Naive B cell (primary cell): ENCODE data around the gene NDUFS2. TPM values are rescaled to one million over a fixed set of nuclear protein-coding genes. Genes with fewer than 3 reads are reported as not detected.
A peak's percentile ranks its signal among the peaks of the same experiment; 100 is the strongest.

ENCODE experiments used
- ATAC-seq, 2 donors: fragments of 150-1000 bp; cut with Tn5 transposase; 2 replicates each; pipeline ENCODE4 v1.10.0; 2021; ENCODE audit warnings: low read depth in 2 of 2, mild to moderate bottlenecking in 2 of 2, moderate library complexity in 2 of 2
- DNase-seq: peaks from one replicate; pipeline ENCODE4 v3.0.0; 2022
- H3K27ac Mint-ChIP-seq, 6 donors: one replicate each; pipeline ENCODE4 v1.8.0; 2020 to 2022; ENCODE audit warnings: mild to moderate bottlenecking in 6 of 6, mixed read lengths in 6 of 6, moderate library complexity in 5 of 6, inconsistent platforms in 2 of 6
- H3K27me3 Mint-ChIP-seq, 3 donors: one replicate each; pipeline ENCODE4 v1.8.0; 2021 to 2022; ENCODE audit warnings: mixed read lengths in 3 of 3, mild to moderate bottlenecking in 1 of 3
- H3K36me3 Mint-ChIP-seq, 2 donors: one replicate each; pipeline ENCODE4 v1.8.0; 2020 to 2022; ENCODE audit warnings: mixed read lengths in 2 of 2, inconsistent platforms in 1 of 2, mild to moderate bottlenecking in 1 of 2
- H3K4me1 Mint-ChIP-seq, 3 donors: one replicate each; pipeline ENCODE4 v1.8.0; 2020 to 2022; ENCODE audit warnings: mixed read lengths in 3 of 3, inconsistent platforms in 1 of 3, mild to moderate bottlenecking in 1 of 3, moderate library complexity in 1 of 3
- H3K4me3 Mint-ChIP-seq, 8 donors: one replicate each; pipeline ENCODE4 v1.8.0; 2020 to 2022; ENCODE audit warnings: mild to moderate bottlenecking in 8 of 8, mixed read lengths in 8 of 8, moderate library complexity in 8 of 8, inconsistent platforms in 2 of 8
- H3K9me3 Mint-ChIP-seq, 7 donors: one replicate each; pipeline ENCODE4 v1.8.0; 2020 to 2022; ENCODE audit warnings: mixed read lengths in 7 of 7, mild to moderate bottlenecking in 5 of 7, inconsistent platforms in 2 of 7, moderate library complexity in 1 of 7
- polyA plus RNA-seq, 6 donors: library from polyadenylated mRNA; unstranded; fragments of 300-500 nt; fragmentation: Illumina TruSeq; gene quantifications; one replicate each; pipeline ENCODE4 v1.2.3, GENCODE V29; 2021; ENCODE audit warnings: low read depth in 6 of 6

The NDUFS2 gene
- polyA plus RNA-seq, 6 donors from 2014 or later = 66.1 to 98.8 (median 87.7) TPM

- Mint-ChIP-seq H3K9me3 (no peaks in the 10 kb centered on the region), H3K27ac (peak overlapping the region; percentile 93 to 98 (median 96)), H3K36me3 (peaks cover 13 to 15% of the 10 kb centered on the region in 2 donors), H3K4me3 (peak overlapping the region; percentile 89 to 99 (median 96)), H3K27me3 (peaks cover 0 to 8% (median 0%) of the 10 kb centered on the region in 3 donors), H3K4me1 (peaks cover 26 to 49% (median 28%) of the 10 kb centered on the region in 3 donors)
- DNase-seq (no peak), ATAC-seq (no peak)
Observed at GRCh38 chr1:161200992-161201835, 953 bp upstream of the NDUFS2 start.

GRCh38 chr1:161206411-161207140 is 4.4 kb downstream of the NDUFS2 start:
- no peak for ATAC-seq
- Mint-ChIP-seq H3K27ac (peak overlapping the region in 1 of 6 donors; percentile 60), H3K36me3 (peaks cover 34 to 45% of the 10 kb centered on the region in 2 donors), H3K4me3 (peak overlapping the region in 3 of 8 donors; percentile 20 to 52 (median 51)), H3K27me3 (peaks cover 0 to 8% (median 4%) of the 10 kb centered on the region in 3 donors), H3K4me1 (peaks cover 21 to 49% (median 38%) of the 10 kb centered on the region in 3 donors), H3K9me3 (no peaks in the 10 kb centered on the region)
- DNase-seq = no peak

- no peak for DNase-seq
- H3K9me3 Mint-ChIP-seq = no peaks in the 10 kb centered on the region
- no peak overlapping the region for H3K27ac Mint-ChIP-seq
- H3K27me3 Mint-ChIP-seq = peaks cover 0 to 8% (median 4%) of the 10 kb centered on the region in 3 donors
- ATAC-seq = no peak
- H3K4me3 Mint-ChIP-seq = no peak overlapping the region
- H3K36me3 Mint-ChIP-seq = peaks cover 38 to 51% of the 10 kb centered on the region in 2 donors
- H3K4me1 Mint-ChIP-seq = peaks cover 21 to 43% (median 38%) of the 10 kb centered on the region in 3 donors
Observed at GRCh38 chr1:161207173-161207572, 5.0 kb downstream of the NDUFS2 start.

- H3K9me3 Mint-ChIP-seq = no peaks in the 10 kb centered on the region
- H3K27me3 Mint-ChIP-seq = peaks cover 5 to 16% (median 16%) of the 10 kb centered on the region in 3 donors
- peak overlapping the region in 1 of 8 donors; percentile 16 for H3K4me3 Mint-ChIP-seq
- DNase-seq (peak; percentile 71), ATAC-seq (peak; percentile 91 to 96)
- peaks cover 15 to 31% (median 26%) of the 10 kb centered on the region in 3 donors for H3K4me1 Mint-ChIP-seq
- peaks cover 42 to 63% of the 10 kb centered on the region in 2 donors for H3K36me3 Mint-ChIP-seq
- H3K27ac Mint-ChIP-seq = peak overlapping the region in 1 of 6 donors; percentile 93
Observed at GRCh38 chr1:161209790-161210409, 7.7 kb downstream of the NDUFS2 start.

- ATAC-seq (no peak), DNase-seq (no peak)
- no peaks in the 10 kb centered on the region for H3K9me3 Mint-ChIP-seq
- peaks cover 27 to 51% of the 10 kb centered on the region in 2 donors for H3K36me3 Mint-ChIP-seq
- H3K27ac Mint-ChIP-seq = no peak overlapping the region
- H3K27me3 Mint-ChIP-seq = peaks cover 21 to 36% (median 31%) of the 10 kb centered on the region in 3 donors
- peaks cover 26 to 42% (median 35%) of the 10 kb centered on the region in 3 donors for H3K4me1 Mint-ChIP-seq
- peak overlapping the region in 2 of 8 donors; percentile 15 to 50 for H3K4me3 Mint-ChIP-seq
Observed at GRCh38 chr1:161214369-161214768, 12.2 kb downstream of the NDUFS2 start.

- peak within 1 kb of the TSS in 3 of 8 donors; percentile 36 to 76 (median 75) for H3K4me3 Mint-ChIP-seq
Observed at GRCh38 chr1:161215076-161215475, 12.9 kb downstream of the NDUFS2 start, which contains the start of gene FCER1G. TSS of gene FCER1G (plus strand) at chr1:161215295. CDS start at chr1:161215322, 27 bp downstream.

GRCh38 chr1:161216945-161217712 is 15.0 kb downstream of the NDUFS2 start:
- Mint-ChIP-seq H3K36me3 (peaks cover 13 to 26% of the 10 kb centered on the region in 2 donors), H3K4me3 (peak overlapping the region in 1 of 8 donors; percentile 42), H3K27me3 (peaks cover 39 to 48% (median 48%) of the 10 kb centered on the region in 3 donors), H3K9me3 (no peaks in the 10 kb centered on the region), H3K27ac (peak overlapping the region in 3 of 6 donors; percentile 9 to 65 (median 62)), H3K4me1 (peaks cover 19 to 34% (median 26%) of the 10 kb centered on the region in 3 donors)
- DNase-seq (peak; percentile 57), ATAC-seq (peak; percentile 90 to 94)

More at GRCh38 chr1:161215076-161215475, 12.9 kb downstream of the NDUFS2 start, which contains the start of gene FCER1G:
- peaks cover 20 to 35% (median 28%) of the 10 kb centered on the region in 3 donors for H3K4me1 Mint-ChIP-seq
- ATAC-seq = no peak
- H3K27me3 Mint-ChIP-seq = peaks cover 24 to 40% (median 33%) of the 10 kb centered on the region in 3 donors
- H3K36me3 Mint-ChIP-seq = peaks cover 20 to 44% of the 10 kb centered on the region in 2 donors
- H3K27ac Mint-ChIP-seq = peak within 1 kb of the TSS in 1 of 6 donors; percentile 34
- no peak for DNase-seq
- H3K9me3 Mint-ChIP-seq = no peaks in the 10 kb centered on the region

- Mint-ChIP-seq H3K27ac (peak overlapping the region in 3 of 6 donors; percentile 9 to 65 (median 62)), H3K9me3 (no peaks in the 10 kb centered on the region), H3K4me3 (peak overlapping the region in 1 of 8 donors; percentile 6), H3K36me3 (peaks cover 13 to 25% of the 10 kb centered on the region in 2 donors), H3K27me3 (peaks cover 46 to 55% (median 54%) of the 10 kb centered on the region in 3 donors), H3K4me1 (peaks cover 19 to 34% (median 26%) of the 10 kb centered on the region in 3 donors)
- DNase-seq (no peak), ATAC-seq (no peak)
Observed at GRCh38 chr1:161217831-161218230, 15.7 kb downstream of the NDUFS2 start.

GRCh38 chr1:161218301-161219077 is 16.3 kb downstream of the NDUFS2 start:
- H3K4me3 Mint-ChIP-seq = peak overlapping the region in 1 of 8 donors; percentile 60
- peaks cover 8 to 18% of the 10 kb centered on the region in 2 donors for H3K36me3 Mint-ChIP-seq
- H3K4me1 Mint-ChIP-seq = peaks cover 19 to 34% (median 28%) of the 10 kb centered on the region in 3 donors
- H3K27ac Mint-ChIP-seq = no peak overlapping the region
- H3K27me3 Mint-ChIP-seq = peaks cover 53 to 61% (median 55%) of the 10 kb centered on the region in 3 donors
- H3K9me3 Mint-ChIP-seq = no peaks in the 10 kb centered on the region
- no peak for DNase-seq
- ATAC-seq = no peak

GRCh38 chr1:161219078-161219892 is 17.1 kb downstream of the NDUFS2 start:
- Mint-ChIP-seq H3K36me3 (peaks cover 0 to 10% of the 10 kb centered on the region in 2 donors), H3K9me3 (no peaks in the 10 kb centered on the region), H3K4me1 (peaks cover 19 to 33% (median 32%) of the 10 kb centered on the region in 3 donors), H3K27ac (no peak overlapping the region), H3K4me3 (no peak overlapping the region), H3K27me3 (peaks cover 53 to 67% (median 60%) of the 10 kb centered on the region in 3 donors)
- no peak for ATAC-seq
- DNase-seq = no peak

- Mint-ChIP-seq H3K4me3 (no peak overlapping the region), H3K27ac (no peak overlapping the region), H3K9me3 (no peaks in the 10 kb centered on the region), H3K27me3 (peaks cover 50 to 59% (median 55%) of the 10 kb centered on the region in 3 donors), H3K36me3 (peaks cover 0 to 3% of the 10 kb centered on the region in 2 donors), H3K4me1 (peaks cover 17 to 30% (median 25%) of the 10 kb centered on the region in 3 donors)
- no peak for DNase-seq
- ATAC-seq = no peak
Observed at GRCh38 chr1:161220002-161220401, 17.8 kb downstream of the NDUFS2 start.
